ENCODE results near the gene ACTR10. TPM values are rescaled to one million over a fixed set of nuclear protein-coding genes. Genes with fewer than 3 reads are reported as not detected.

The ACTR10 gene
- total RNA-seq, 1 donor from 2014 or later: 61.7 TPM

GRCh38 chr14:58278177-58278576, 78.2 kb downstream of the ACTR10 start:
- TF ChIP-seq CTCF (IDR thresholded peaks at IDR 0.05): no peak
- intact Hi-C loops (cut with DNase I): no loop called here
- no peak for ATAC-seq
- DNase-seq: no peak
- H3K36me3 ChIP-seq: peaks cover 50% of the 10 kb centered on the region
- H3K9me3 ChIP-seq: no peaks in the 10 kb centered on the region
- no peaks in the 10 kb centered on the region for H3K27me3 ChIP-seq
- no peak overlapping the region for H3K27ac ChIP-seq
- H3K4me1 ChIP-seq: peaks cover 50% of the 10 kb centered on the region
- H3K4me3 ChIP-seq: no peak overlapping the region

- Histone ChIP-seq H3K9me3 (no peaks in the 10 kb centered on the region), H3K4me1 (peaks cover 47% of the 10 kb centered on the region), H3K36me3 (peaks cover 64% of the 10 kb centered on the region), H3K27ac (peak overlapping the region; percentile 77), H3K27me3 (no peaks in the 10 kb centered on the region), H3K4me3 (no peak overlapping the region)
- ATAC-seq: peak; percentile 94
- no peak for DNase-seq
- TF ChIP-seq CTCF (IDR thresholded peaks at IDR 0.05): no peak
- intact Hi-C loops (cut with DNase I): no loop called here
Observed at GRCh38 chr14:58280954-58281787, 81.2 kb downstream of the ACTR10 start.

GRCh38 chr14:58281969-58282368, 82.0 kb downstream of the ACTR10 start:
- intact Hi-C loops (cut with DNase I): no loop called here
- no peak for TF ChIP-seq CTCF (IDR thresholded peaks at IDR 0.05)
- H3K27me3 ChIP-seq: no peaks in the 10 kb centered on the region
- H3K4me1 ChIP-seq: peaks cover 42% of the 10 kb centered on the region
- H3K4me3 ChIP-seq: no peak overlapping the region
- DNase-seq (no peak), ATAC-seq (no peak)
- peak overlapping the region; percentile 77 for H3K27ac ChIP-seq
- H3K36me3 ChIP-seq: peaks cover 71% of the 10 kb centered on the region
- no peaks in the 10 kb centered on the region for H3K9me3 ChIP-seq

- H3K36me3 ChIP-seq: peaks cover 72% of the 10 kb centered on the region
- H3K27me3 ChIP-seq: no peaks in the 10 kb centered on the region
- no peak for TF ChIP-seq CTCF (IDR thresholded peaks at IDR 0.05)
- ATAC-seq (no peak), DNase-seq (no peak)
- intact Hi-C loops (cut with DNase I): no loop called here
- no peak overlapping the region for H3K27ac ChIP-seq
- H3K4me1 ChIP-seq: peaks cover 42% of the 10 kb centered on the region
- H3K4me3 ChIP-seq: no peak overlapping the region
- no peaks in the 10 kb centered on the region for H3K9me3 ChIP-seq
Observed at GRCh38 chr14:58282925-58283593, 83.1 kb downstream of the ACTR10 start.

GRCh38 chr14:58283730-58284129, 83.8 kb downstream of the ACTR10 start:
- Histone ChIP-seq H3K27ac (no peak overlapping the region), H3K4me1 (peaks cover 42% of the 10 kb centered on the region), H3K9me3 (no peaks in the 10 kb centered on the region), H3K27me3 (no peaks in the 10 kb centered on the region), H3K36me3 (peaks cover 72% of the 10 kb centered on the region), H3K4me3 (no peak overlapping the region)
- no peak for TF ChIP-seq CTCF (IDR thresholded peaks at IDR 0.05)
- no peak for DNase-seq
- intact Hi-C loops (cut with DNase I): no loop called here
- ATAC-seq: no peak
